HepG2 (cell line): ENCODE results near the gene LOC128125822.

Source experiments
- ATAC-seq: fragments of 200-7000 bp; cut with Tn5 transposase; 3 replicates; pipeline ENCODE4 v1.9.1; 2020; ENCODE audit warnings: mild to moderate bottlenecking, moderate library complexity
- BruUV-seq: library from RNA; stranded (reverse); fragments of 400-500 nt; replicated peaks from 2 replicates; lab custom pipeline; 2021; lab: Mats Ljungman, UMichigan
- CTCF ChIA-PET: fragments of 300-600 bp; formaldehyde crosslinking; extraction: SDS; loops from one replicate; lab custom pipeline; 2021; ENCODE audit warnings: low total read pairs, inconsistent platforms, low intra/inter-chr PET ratio; lab: Yijun Ruan, JAX
- POLR2A ChIA-PET: fragments of 350-600 bp; sonication (Branson Sonifier 250); formaldehyde crosslinking; loops from one replicate; lab custom pipeline; 2020; ENCODE audit warnings: antibody characterized with exemption, inconsistent platforms; lab: Yijun Ruan, JAX
- DNase-seq: peaks from one replicate; pipeline ENCODE4 v3.0.0-alpha.2; 2015; ENCODE audit warnings: low spot score
- FAIRE-seq: peaks from 3 replicates; lab custom pipeline; 2011; peaks lifted over from hg19 to GRCh38; lab: Jason Lieb, UNC
- H2AFZ ChIP-seq: one replicate; pipeline ENCODE4 v1.6.1; 2011; ENCODE audit warnings: low read length, inconsistent platforms
- H3K27ac ChIP-seq: fragments of 300-600 bp; 3 replicates; pipeline ENCODE4 v1.8.0; 2011; ENCODE audit warnings: mixed run types, mild to moderate bottlenecking, mixed read lengths, low read length, inconsistent platforms; ENCODE audit not compliant: insufficient read depth; ENCODE audit errors: extremely low read length
- H3K27me3 ChIP-seq, 2 experiments: fragments of 200-600 bp in 1 of 2; 2 replicates in 1 of 2; 3 replicates in 1 of 2; pipeline versions ENCODE4 v1.6.0 to v1.8.0; 2011; ENCODE audit warnings: low read length in 2 of 2, mild to moderate bottlenecking in 2 of 2, moderate library complexity in 2 of 2, inconsistent platforms in 1 of 2; ENCODE audit not compliant: insufficient read depth in 2 of 2, control insufficient read depth in 1 of 2
- H3K36me3 ChIP-seq, 2 experiments: fragments of 200-600 bp in 1 of 2; replicated peaks in 1 of 2; 2 replicates in 1 of 2; 3 replicates in 1 of 2; pipeline versions ENCODE4 v1.5.1 to v1.8.0; 2011; ENCODE audit warnings: low read length in 2 of 2, inconsistent platforms in 1 of 2; ENCODE audit not compliant: insufficient read depth in 2 of 2, control insufficient read depth in 1 of 2
- H3K4me1 ChIP-seq: 2 replicates; pipeline ENCODE4 v1.5.1; 2012; ENCODE audit warnings: low read length, inconsistent platforms; ENCODE audit not compliant: insufficient read depth
- H3K4me2 ChIP-seq: 2 replicates; pipeline ENCODE4 v1.6.0; 2011; ENCODE audit warnings: low read depth, low read length, inconsistent platforms
- H3K4me3 ChIP-seq, 3 experiments: fragments of 200-600 bp in 1 of 3; sonication (generic), shearing (Covaris generic) in 1 of 3; replicated peaks in 1 of 3; 2 replicates each; pipeline ENCODE4 v1.5.1; 2011 to 2016; ENCODE audit warnings: low read length in 3 of 3, inconsistent platforms in 2 of 3, low read depth in 2 of 3, mild to moderate bottlenecking in 2 of 3, control low read depth in 1 of 3, mixed read lengths in 1 of 3; ENCODE audit not compliant: insufficient read depth in 1 of 3
- H3K79me2 ChIP-seq: one replicate; pipeline ENCODE4 v1.6.1; 2011; ENCODE audit warnings: low read length, inconsistent platforms; ENCODE audit not compliant: insufficient read depth
- H3K9ac ChIP-seq: 2 replicates; pipeline ENCODE4 v1.6.0; 2011; ENCODE audit warnings: mild to moderate bottlenecking, low read depth, low read length, inconsistent platforms; ENCODE audit not compliant: insufficient read depth
- H3K9me3 ChIP-seq: 2 replicates; pipeline ENCODE4 v1.5.1; 2012; ENCODE audit warnings: mild to moderate bottlenecking, low read length
- H4K20me1 ChIP-seq: 2 replicates; pipeline ENCODE4 v1.6.0; 2011; ENCODE audit warnings: inconsistent platforms, mild to moderate bottlenecking, low read length, moderate library complexity; ENCODE audit not compliant: insufficient read depth
- AFF4 ChIP-seq: sonication (generic); formaldehyde crosslinking; IDR thresholded peaks from 2 replicates; pipeline ENCODE4 v1.4.0; 2020; ENCODE audit warnings: missing genetic modification reagents
- AGO2 ChIP-seq: fragments of 200-400 bp; formaldehyde crosslinking; optimal IDR thresholded peaks from 2 replicates; pipeline ENCODE3; 2017; ENCODE audit warnings: mild to moderate bottlenecking, low read depth, low read length, moderate library complexity
- BRF2 ChIP-seq: sonication (generic); formaldehyde crosslinking; IDR thresholded peaks from 2 replicates; pipeline ENCODE4 v1.8.1; 2022; ENCODE audit warnings: mild to moderate bottlenecking, missing genetic modification reagents
- ESRRA ChIP-seq: sonication (generic); formaldehyde crosslinking; IDR thresholded peaks from 2 replicates; pipeline ENCODE4 v1.5.1; 2020; ENCODE audit warnings: mild to moderate bottlenecking, low read depth, missing genetic modification reagents
- MLXIP ChIP-seq: sonication (generic); formaldehyde crosslinking; IDR thresholded peaks from 2 replicates; pipeline ENCODE4 v1.9.0; 2021; ENCODE audit warnings: missing genetic modification reagents, borderline replicate concordance
- NR2F2 ChIP-seq: IDR thresholded peaks from 2 replicates; pipeline ENCODE4 v1.6.1; 2012; ENCODE audit warnings: low read depth, inconsistent platforms, borderline replicate concordance
- PITX1 ChIP-seq: sonication (generic); formaldehyde crosslinking; IDR thresholded peaks from 2 replicates; pipeline ENCODE4 v1.5.1; 2020; ENCODE audit warnings: mild to moderate bottlenecking, missing genetic modification reagents
- RBFOX2 ChIP-seq: fragments of 200-400 bp; formaldehyde crosslinking; IDR thresholded peaks from 2 replicates; pipeline ENCODE4 v1.6.1; 2017; ENCODE audit warnings: low read depth, mild to moderate bottlenecking, low read length
- RBM22 ChIP-seq: fragments of 200-400 bp; formaldehyde crosslinking; optimal IDR thresholded peaks from 2 replicates; pipeline ENCODE3; 2017; ENCODE audit warnings: mild to moderate bottlenecking, low read length, moderate library complexity
- SIN3B ChIP-seq: fragments of 150-350 bp; IDR thresholded peaks from 2 replicates; pipeline ENCODE4 v1.6.1; 2014; ENCODE audit warnings: low read length
- SRF ChIP-seq: IDR thresholded peaks from 2 replicates; pipeline ENCODE4 v1.6.1; 2011; ENCODE audit warnings: mild to moderate bottlenecking, low read depth, low read length, moderate library complexity
- TAF1 ChIP-seq: sonication (generic); formaldehyde crosslinking; IDR thresholded peaks from 2 replicates; pipeline ENCODE4 v1.4.0; 2020; ENCODE audit warnings: missing genetic modification reagents
- TEAD2 ChIP-seq: sonication (generic); formaldehyde crosslinking; IDR thresholded peaks from 2 replicates; pipeline ENCODE4 v1.9.0; 2021; ENCODE audit warnings: missing genetic modification reagents
- ZNF629 ChIP-seq: sonication (generic); formaldehyde crosslinking; conservative IDR thresholded peaks from 2 replicates; pipeline ENCODE4 v1.5.0; 2020; ENCODE audit warnings: missing genetic modification reagents
- ZNF766 ChIP-seq: sonication (generic); formaldehyde crosslinking; IDR thresholded peaks from 2 replicates; pipeline ENCODE4 v1.5.0; 2020; ENCODE audit warnings: missing genetic modification reagents, borderline replicate concordance
- WGBS: methylation state at CpG from one replicate; pipeline ENCODE4 v1.1.6; 2017; ENCODE audit warnings: low lambda C conversion rate; 5-methylcytosine and 5-hydroxymethylcytosine counted together
- in situ Hi-C: cut with HindIII; loops from 2 replicates; pipeline ENCODE4 v1.10.0; 2017; ENCODE audit warnings: low pct_unique_long_range_greater_than_20kb; ENCODE audit not compliant: extremely low pct_ligation_motif_present
- intact Hi-C: fragments of 100-400 bp; cut with micrococcal nuclease; formaldehyde crosslinking; loops from one replicate; pipeline ENCODE4 v1.10.0; 2022; ENCODE audit not compliant: unreplicated experiment

LOC128125822 gene

GRCh38 chr6:63581355-63582013 lies 9.2 kb downstream of the LOC128125822 start (continued):
- no peak for TF ChIP-seq MLXIP (CRISPR knock-in tag)
- TF ChIP-seq NR2F2, result no peak
- TF ChIP-seq TEAD2 (CRISPR knock-in tag), result no peak
- TF ChIP-seq ESRRA (CRISPR knock-in tag), result no peak
- no peak for TF ChIP-seq SIN3B
- TF ChIP-seq RBFOX2, result peak; percentile 74
- no peak for TF ChIP-seq PITX1 (CRISPR knock-in tag)

GRCh38 chr6:63582579-63583231 lies 10.4 kb downstream of the LOC128125822 start:
- in situ Hi-C loops, result no loop called here
- no peak overlapping the region for H3K4me3 ChIP-seq
- H3K27ac ChIP-seq, result no peak overlapping the region
- ChIA-PET CTCF (no interaction called here), POLR2A (interaction anchor here (0.6 to 3.1 kb wide), 5 partner anchors 9 to 220 kb away, joined by 3 to 12 read pairs (median 3); partner anchors contain the start of gene PHF3)
- peaks cover 7% of the 10 kb centered on the region; the same call in 1 of the 2 replicates for H3K4me1 ChIP-seq
- H3K9ac ChIP-seq, result no peak overlapping the region
- no TSS peak for BruUV-seq
- no peak for DNase-seq
- intact Hi-C loops, result no loop called here
- no peak for FAIRE-seq
- H3K27me3 ChIP-seq, result no peaks in the 10 kb centered on the region
- peak; percentile 20; the same call in 2 of the 3 replicates for ATAC-seq
- H3K4me2 ChIP-seq, result no peak overlapping the region
- 99% methylated on average over 4 of the region's 4 CpGs for WGBS
- H2AFZ ChIP-seq, result no peak overlapping the region
- H3K36me3 ChIP-seq, result peaks cover 8 to 36% of the 10 kb centered on the region in 2 experiments
- peaks cover 11% of the 10 kb centered on the region for H3K79me2 ChIP-seq
- peaks cover 42% of the 10 kb centered on the region for H4K20me1 ChIP-seq
- no peaks in the 10 kb centered on the region for H3K9me3 ChIP-seq
- TF ChIP-seq RBM22 (peak; percentile 100), AFF4 (CRISPR knock-in tag) (peak; percentile 62; the same call in 1 of the 2 replicates), AGO2 (peak; percentile 92), RBFOX2 (peak; percentile 46; the same call in 1 of the 2 replicates), ZNF766 (CRISPR knock-in tag) (no peak), SRF (no peak), ZNF629 (CRISPR knock-in tag) (no peak), TAF1 (CRISPR knock-in tag) (no peak), BRF2 (CRISPR knock-in tag) (no peak)
